ENCODE data around the gene NME4. TPM values are rescaled to one million over a fixed set of nuclear protein-coding genes. Genes with fewer than 3 reads are reported as not detected.
A peak's percentile ranks its signal among the peaks of the same experiment; 100 is the strongest.
"Not testable (repeated sequence)": the region's sequence is repeated elsewhere in the genome, so short reads cannot be mapped to it uniquely, and the experiment has no call there.

NME4 gene
- total RNA-seq, 1 experiment from 2014 or later = 92.0 TPM

- no peak for DNase-seq (ENCODE audit: low read depth)
Measured at GRCh38 chr16:398561-399339, 1.8 kb downstream of the NME4 start.

- DNase-seq (ENCODE audit: low read depth) = no peak
Measured at GRCh38 chr16:399340-400019, 2.5 kb downstream of the NME4 start.

- no peak for DNase-seq (ENCODE audit: low read depth)
Measured at GRCh38 chr16:400061-400591, 3.1 kb downstream of the NME4 start.

- DNase-seq (ENCODE audit: low read depth) = peak; percentile 84
Measured at GRCh38 chr16:401468-402348, 4.7 kb downstream of the NME4 start, which contains the start of gene DECR2. TSS of gene DECR2 (plus strand) at chr16:401885. CDS start at chr16:401964, 79 bp downstream.

- DNase-seq (ENCODE audit: low read depth) = no peak
Measured at GRCh38 chr16:404971-405486, 8.0 kb downstream of the NME4 start.

- no peak for DNase-seq (ENCODE audit: low read depth)
Measured at GRCh38 chr16:405548-406506, 8.8 kb downstream of the NME4 start.

GRCh38 chr16:407253-407652 is 10.3 kb downstream of the NME4 start:
- DNase-seq (ENCODE audit: low read depth) = no peak

GRCh38 chr16:410516-411178 is 13.6 kb downstream of the NME4 start:
- DNase-seq (ENCODE audit: low read depth) = no peak

GRCh38 chr16:411576-412265 is 14.7 kb downstream of the NME4 start:
- no peak for DNase-seq (ENCODE audit: low read depth)

GRCh38 chr16:414395-415169 is 17.6 kb downstream of the NME4 start:
- DNase-seq (ENCODE audit: low read depth) = peak; percentile 35

GRCh38 chr16:415170-415498 is 18.1 kb downstream of the NME4 start:
- DNase-seq (ENCODE audit: low read depth) = not testable (repeated sequence)

GRCh38 chr16:422179-422578 is 25.2 kb downstream of the NME4 start:
- not testable (repeated sequence) for DNase-seq (ENCODE audit: low read depth)

GRCh38 chr16:424033-424622 is 27.1 kb downstream of the NME4 start:
- peak; percentile 99 for DNase-seq (ENCODE audit: low read depth)

- DNase-seq (ENCODE audit: low read depth) = peak; percentile 62
Measured at GRCh38 chr16:424623-425081, 27.7 kb downstream of the NME4 start.

- DNase-seq (ENCODE audit: low read depth) = peak; percentile 74
Measured at GRCh38 chr16:425082-425718, 28.2 kb downstream of the NME4 start, which contains the start of gene RAB11FIP3. TSS of gene RAB11FIP3 (plus strand) at chr16:425649. CDS start at chr16:426007, 358 bp downstream.

GRCh38 chr16:425740-426114 is 28.7 kb downstream of the NME4 start:
- no peak for DNase-seq (ENCODE audit: low read depth)

- DNase-seq (ENCODE audit: low read depth) = peak; percentile 17
Measured at GRCh38 chr16:426115-426905, 29.3 kb downstream of the NME4 start.
